A549 treated with RU486 at 1 μM for 4 hours (cell line): ENCODE measurements around the gene METTL2B. TPM values are rescaled to one million over a fixed set of nuclear protein-coding genes. Genes with fewer than 3 reads are reported as not detected.

Experiments
- total RNA-seq: library from RNA; stranded (reverse); fragments of 200-300 nt; extraction: Qiagen RNA extraction; gene quantifications from 5 replicates; pipeline ENCODE4 v1.2.3, GENCODE V29; 2022; ENCODE audit warnings: low read depth

METTL2B gene, protein sequence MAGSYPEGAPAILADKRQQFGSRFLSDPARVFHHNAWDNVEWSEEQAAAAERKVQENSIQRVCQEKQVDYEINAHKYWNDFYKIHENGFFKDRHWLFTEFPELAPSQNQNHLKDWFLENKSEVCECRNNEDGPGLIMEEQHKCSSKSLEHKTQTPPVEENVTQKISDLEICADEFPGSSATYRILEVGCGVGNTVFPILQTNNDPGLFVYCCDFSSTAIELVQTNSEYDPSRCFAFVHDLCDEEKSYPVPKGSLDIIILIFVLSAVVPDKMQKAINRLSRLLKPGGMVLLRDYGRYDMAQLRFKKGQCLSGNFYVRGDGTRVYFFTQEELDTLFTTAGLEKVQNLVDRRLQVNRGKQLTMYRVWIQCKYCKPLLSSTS
- 20.4 to 28.2 TPM (median 22.4 TPM) in 5 replicates for total RNA-seq

DNA sequence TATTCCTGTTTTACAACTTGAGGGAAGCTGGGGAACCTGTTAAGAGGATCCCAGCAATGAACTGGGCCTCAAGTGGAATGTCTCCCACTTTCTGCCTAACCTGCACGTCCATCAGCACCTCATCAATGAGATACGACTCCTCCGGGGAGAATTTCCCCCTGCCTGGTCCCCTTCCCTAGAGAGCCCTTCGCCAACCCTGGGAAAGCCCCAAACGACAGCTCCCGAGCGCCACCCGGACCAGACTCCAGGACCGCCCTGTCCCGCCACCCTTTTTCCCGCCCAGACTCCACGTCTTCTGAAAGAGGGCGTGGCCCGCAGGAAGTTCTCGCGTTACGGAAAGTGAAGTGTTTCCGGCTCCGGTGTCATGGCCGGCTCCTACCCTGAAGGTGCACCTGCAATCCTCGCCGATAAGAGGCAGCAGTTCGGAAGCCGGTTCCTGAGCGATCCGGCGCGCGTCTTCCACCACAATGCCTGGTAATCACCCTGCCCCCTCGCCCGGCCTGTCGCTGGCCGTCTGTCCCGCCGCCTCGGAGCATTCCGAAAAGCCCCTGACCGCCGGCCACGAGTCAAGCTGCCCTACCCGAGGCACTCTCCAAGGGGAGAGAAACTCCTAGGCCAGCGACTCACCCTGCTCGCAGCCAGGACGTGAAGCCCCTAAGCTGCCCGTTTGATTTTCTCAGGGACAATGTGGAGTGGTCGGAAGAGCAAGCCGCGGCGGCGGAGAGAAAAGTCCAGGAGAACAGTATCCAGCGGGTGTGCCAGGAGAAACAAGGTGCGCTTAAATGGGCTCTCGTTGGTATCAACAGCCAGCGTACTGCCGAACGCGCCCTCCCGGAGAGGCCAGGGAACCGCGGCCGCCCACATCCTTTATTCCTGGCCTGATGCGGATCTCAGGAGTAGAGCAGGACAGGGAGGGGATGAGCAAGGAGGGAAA, at the start of gene METTL2B:
Gene METTL2B, plus strand, starts transcription at position 347 of the 934 bp plus-strand sequence. Its CDS starts 18 bp downstream, at position 365.

DNA sequence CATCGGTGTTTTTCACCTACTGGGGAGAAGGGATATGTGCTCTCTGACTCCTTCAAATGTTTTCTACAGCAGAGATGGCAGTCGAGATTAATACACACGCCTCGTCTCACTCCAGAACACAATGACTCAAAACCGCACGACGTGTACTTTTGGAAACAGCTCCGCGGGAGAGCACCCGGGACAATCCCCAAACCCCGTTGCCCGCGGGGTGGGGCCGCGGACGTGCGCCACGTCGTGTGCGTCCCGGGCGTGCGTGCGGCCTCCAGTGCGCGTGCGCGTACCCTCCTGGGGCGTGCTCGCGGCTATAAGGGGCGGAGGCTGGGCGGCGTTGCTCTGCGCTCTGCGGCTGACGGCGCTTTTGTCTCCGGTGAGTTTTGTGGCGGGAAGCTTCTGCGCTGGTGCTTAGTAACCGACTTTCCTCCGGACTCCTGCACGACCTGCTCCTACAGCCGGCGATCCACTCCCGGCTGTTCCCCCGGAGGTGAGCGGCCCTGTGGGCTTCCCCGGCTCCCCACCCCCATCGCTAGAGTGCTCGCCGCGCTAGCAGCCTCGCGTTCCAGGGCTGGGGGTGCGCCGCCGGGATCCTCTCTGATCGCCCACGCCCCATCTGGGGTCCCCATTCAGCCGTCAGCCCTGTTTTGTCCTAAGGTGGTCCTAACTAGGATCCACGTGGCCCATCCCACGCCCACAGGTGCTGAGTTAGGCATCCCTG, 20.8 kb upstream of the METTL2B start, which contains the start of gene HILPDA:
Gene HILPDA, plus strand, starts transcription at position 336 of the 712 bp plus-strand sequence. CDS start 1,391 bp downstream, outside the sequence.

Other genes with a start within 250 kb of the METTL2B start
- gene LEP, start 235.5 kb upstream of the METTL2B start, total RNA-seq = not detected in 5 replicates
- 54.4 to 67.3 TPM (median 57.4 TPM) in 5 replicates for gene RBM28, start 132.8 kb upstream of the METTL2B start, total RNA-seq
- 0.17 to 0.81 TPM (median 0.41 TPM) in 5 replicates for gene PRRT4, start 115.1 kb upstream of the METTL2B start, total RNA-seq
- gene IMPDH1, start 66.8 kb upstream of the METTL2B start, total RNA-seq = 76.6 to 99.6 TPM (median 92.6 TPM) in 5 replicates
- gene HILPDA, start 20.9 kb upstream of the METTL2B start, total RNA-seq = 21.3 to 25.3 TPM (median 24.5 TPM) in 5 replicates
- 0.42 to 1.4 TPM (median 0.71 TPM) in 5 replicates for gene GARIN1A, start 195.5 kb downstream of the METTL2B start, total RNA-seq